Mesothelial cell of epicardium (in vitro differentiated cells): ENCODE measurements around the gene DNAJC11. TPM values are rescaled to one million over a fixed set of nuclear protein-coding genes. Genes with fewer than 3 reads are reported as not detected.
A peak's percentile ranks its signal among the peaks of the same experiment; 100 is the strongest.
"Not testable (repeated sequence)": the region's sequence is repeated elsewhere in the genome, so short reads cannot be mapped to it uniquely, and the experiment has no call there.

Experiments
- DNase-seq, 2 experiments: peaks; one replicate each; pipeline ENCODE4 v3.0.0; 2021; ENCODE audit warnings: low spot score in 2 of 2; ENCODE audit not compliant: unreplicated experiment in 2 of 2
- H3K27ac Mint-ChIP-seq: 2 replicates; pipeline ENCODE4 v1.8.0; 2021; ENCODE audit warnings: mixed read lengths
- H3K27me3 Mint-ChIP-seq: 2 replicates; pipeline ENCODE4 v1.8.0; 2021; ENCODE audit warnings: low read depth, mixed read lengths
- H3K36me3 Mint-ChIP-seq: 2 replicates; pipeline ENCODE4 v1.8.0; 2021; ENCODE audit warnings: mixed read lengths
- H3K4me1 Mint-ChIP-seq: 2 replicates; pipeline ENCODE4 v1.8.0; 2021; ENCODE audit warnings: mixed read lengths
- H3K4me3 Mint-ChIP-seq: 2 replicates; pipeline ENCODE4 v1.8.0; 2021; ENCODE audit warnings: mild to moderate bottlenecking, moderate library complexity, mixed read lengths
- H3K9me3 Mint-ChIP-seq: 2 replicates; pipeline ENCODE4 v1.8.0; 2021; ENCODE audit warnings: mixed read lengths
- CTCF ChIP-seq: fragments of 200-600 bp; sonication (generic); IDR thresholded peaks from one replicate; pipeline ENCODE4 v1.5.0; 2021; ENCODE audit warnings: antibody characterized with exemption; ENCODE audit not compliant: unreplicated experiment
- total RNA-seq: library from RNA; stranded (reverse); gene quantifications from 3 replicates; pipeline ENCODE4 v1.2.1, GENCODE V29; 2021

DNAJC11 gene
- total RNA-seq, 1 donor from 2014 or later: 63.4 TPM

GRCh38 chr1:6646499-6647148 lies 55.0 kb downstream of the DNAJC11 start:
- peak; percentile 68 for TF ChIP-seq CTCF
- Mint-ChIP-seq H3K4me1 (no peaks in the 10 kb centered on the region), H3K36me3 (peaks cover 23% of the 10 kb centered on the region), H3K4me3 (no peak overlapping the region), H3K9me3 (no peaks in the 10 kb centered on the region), H3K27ac (no peak overlapping the region), H3K27me3 (no peaks in the 10 kb centered on the region)
- DNase-seq: no peak

GRCh38 chr1:6645018-6645417 lies 56.6 kb downstream of the DNAJC11 start:
- no peaks in the 10 kb centered on the region for H3K27me3 Mint-ChIP-seq
- H3K4me1 Mint-ChIP-seq: no peaks in the 10 kb centered on the region
- TF ChIP-seq CTCF: no peak
- peaks cover 22% of the 10 kb centered on the region for H3K36me3 Mint-ChIP-seq
- H3K9me3 Mint-ChIP-seq: no peaks in the 10 kb centered on the region
- H3K27ac Mint-ChIP-seq: no peak overlapping the region
- DNase-seq: no peak
- H3K4me3 Mint-ChIP-seq: no peak overlapping the region

- not testable (repeated sequence) for H3K4me3 Mint-ChIP-seq, H3K27me3 Mint-ChIP-seq, H3K4me1 Mint-ChIP-seq, H3K9me3 Mint-ChIP-seq, H3K27ac Mint-ChIP-seq, DNase-seq
- peaks cover 33% of the 10 kb centered on the region for H3K36me3 Mint-ChIP-seq
These were observed 60.7 kb downstream of the DNAJC11 start for GRCh38 chr1:6640867-6641266.

- DNase-seq: no peak
- Mint-ChIP-seq H3K9me3 (no peaks in the 10 kb centered on the region), H3K27ac (no peak overlapping the region), H3K36me3 (peaks cover 26% of the 10 kb centered on the region), H3K4me3 (no peak overlapping the region), H3K4me1 (no peaks in the 10 kb centered on the region), H3K27me3 (no peaks in the 10 kb centered on the region)
- no peak for TF ChIP-seq CTCF
These were observed 63.4 kb downstream of the DNAJC11 start for GRCh38 chr1:6638226-6638625.

GRCh38 chr1:6637770-6638169 lies 63.8 kb downstream of the DNAJC11 start:
- Mint-ChIP-seq H3K4me1 (no peaks in the 10 kb centered on the region), H3K27ac (no peak overlapping the region), H3K4me3 (no peak overlapping the region), H3K9me3 (no peaks in the 10 kb centered on the region), H3K27me3 (no peaks in the 10 kb centered on the region), H3K36me3 (peaks cover 28% of the 10 kb centered on the region)
- no peak for TF ChIP-seq CTCF
- DNase-seq: no peak

GRCh38 chr1:6636778-6637177 lies 64.8 kb downstream of the DNAJC11 start:
- H3K9me3 Mint-ChIP-seq, H3K27me3 Mint-ChIP-seq, H3K4me1 Mint-ChIP-seq, H3K4me3 Mint-ChIP-seq, H3K27ac Mint-ChIP-seq, DNase-seq: not testable (repeated sequence)
- peaks cover 22% of the 10 kb centered on the region for H3K36me3 Mint-ChIP-seq
